Omental fat pad (tissue), 4 donors: Measurements from ENCODE around the gene TNNI3K. TPM values are rescaled to one million over a fixed set of nuclear protein-coding genes. Genes with fewer than 3 reads are reported as not detected.

Experiments
- ATAC-seq: fragments of 150-250 bp; one replicate; pipeline ENCODE4 v1.9.1; 2016; ENCODE audit warnings: mild to moderate bottlenecking, moderate library complexity; ENCODE audit not compliant: low FRiP score
- DNase-seq: peaks from one replicate; pipeline ENCODE4 v3.0.0-alpha.2; 2019; ENCODE audit warnings: low spot score
- total RNA-seq, 4 donors: library from RNA; depleted of rRNA; stranded (reverse); fragments of >200 nt; gene quantifications; one replicate each; pipeline ENCODE4 v1.1.0, GENCODE V29; 2016
- TF ChIP-seq, protein P1 (sequence below), 3 donors: fragments of 450-650 bp; IDR thresholded peaks; one replicate each; pipeline ENCODE4 v1.5.1; 2016 to 2017; ENCODE audit warnings: antibody characterized with exemption in 3 of 3, mild to moderate bottlenecking in 3 of 3, moderate library complexity in 2 of 3

TNNI3K gene
- total RNA-seq, 4 donors from 2014 or later = 1.4 to 3.6 TPM; not detected in 2

DNA sequence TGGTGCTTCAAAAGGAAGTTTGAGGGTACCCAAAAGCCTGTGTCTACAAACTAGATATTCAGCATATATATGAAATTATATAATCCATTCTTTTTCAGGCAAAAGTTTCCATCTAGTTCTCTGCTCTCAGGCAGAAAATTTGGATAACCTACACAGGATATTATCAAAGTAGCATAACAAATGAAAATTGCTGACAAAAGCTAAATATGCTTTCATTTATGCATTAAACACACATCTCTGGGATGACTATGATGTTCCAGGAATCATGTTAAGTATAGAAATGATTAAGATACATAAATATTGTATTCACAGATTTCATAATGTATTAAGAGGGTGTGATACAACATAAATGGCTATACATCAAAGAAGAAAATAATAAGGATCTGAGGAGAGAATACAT lies 184.4 kb downstream of the TNNI3K start:
- TF ChIP-seq, protein P1, sequence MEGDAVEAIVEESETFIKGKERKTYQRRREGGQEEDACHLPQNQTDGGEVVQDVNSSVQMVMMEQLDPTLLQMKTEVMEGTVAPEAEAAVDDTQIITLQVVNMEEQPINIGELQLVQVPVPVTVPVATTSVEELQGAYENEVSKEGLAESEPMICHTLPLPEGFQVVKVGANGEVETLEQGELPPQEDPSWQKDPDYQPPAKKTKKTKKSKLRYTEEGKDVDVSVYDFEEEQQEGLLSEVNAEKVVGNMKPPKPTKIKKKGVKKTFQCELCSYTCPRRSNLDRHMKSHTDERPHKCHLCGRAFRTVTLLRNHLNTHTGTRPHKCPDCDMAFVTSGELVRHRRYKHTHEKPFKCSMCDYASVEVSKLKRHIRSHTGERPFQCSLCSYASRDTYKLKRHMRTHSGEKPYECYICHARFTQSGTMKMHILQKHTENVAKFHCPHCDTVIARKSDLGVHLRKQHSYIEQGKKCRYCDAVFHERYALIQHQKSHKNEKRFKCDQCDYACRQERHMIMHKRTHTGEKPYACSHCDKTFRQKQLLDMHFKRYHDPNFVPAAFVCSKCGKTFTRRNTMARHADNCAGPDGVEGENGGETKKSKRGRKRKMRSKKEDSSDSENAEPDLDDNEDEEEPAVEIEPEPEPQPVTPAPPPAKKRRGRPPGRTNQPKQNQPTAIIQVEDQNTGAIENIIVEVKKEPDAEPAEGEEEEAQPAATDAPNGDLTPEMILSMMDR (IDR thresholded peaks at IDR 0.05) = no peak
- no peak for ATAC-seq

DNA sequence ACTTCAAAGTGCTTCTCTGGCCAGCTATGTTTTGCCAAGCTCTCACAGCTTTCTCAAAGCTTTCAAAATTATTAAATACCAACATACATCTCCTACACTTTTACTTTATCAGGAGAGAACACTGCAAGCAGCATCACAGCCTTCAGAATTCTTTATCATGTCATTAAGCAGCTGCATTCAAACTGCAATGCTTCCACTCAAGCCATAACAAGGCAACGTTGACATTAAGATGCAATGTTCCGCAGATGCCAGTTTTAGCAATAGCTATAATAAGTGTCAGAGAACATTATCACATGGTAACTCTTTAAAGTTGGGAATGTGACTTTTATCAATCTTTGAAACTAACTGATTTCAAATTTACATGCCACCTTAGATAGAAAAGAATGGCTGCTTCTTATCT lies 185.3 kb downstream of the TNNI3K start:
- no peak for DNase-seq
- TF ChIP-seq, protein P1 (IDR thresholded peaks at IDR 0.05) = no peak
- no peak for ATAC-seq

More for the DNA sequence above, 184.4 kb downstream of the TNNI3K start:
- no peak for DNase-seq

DNA sequence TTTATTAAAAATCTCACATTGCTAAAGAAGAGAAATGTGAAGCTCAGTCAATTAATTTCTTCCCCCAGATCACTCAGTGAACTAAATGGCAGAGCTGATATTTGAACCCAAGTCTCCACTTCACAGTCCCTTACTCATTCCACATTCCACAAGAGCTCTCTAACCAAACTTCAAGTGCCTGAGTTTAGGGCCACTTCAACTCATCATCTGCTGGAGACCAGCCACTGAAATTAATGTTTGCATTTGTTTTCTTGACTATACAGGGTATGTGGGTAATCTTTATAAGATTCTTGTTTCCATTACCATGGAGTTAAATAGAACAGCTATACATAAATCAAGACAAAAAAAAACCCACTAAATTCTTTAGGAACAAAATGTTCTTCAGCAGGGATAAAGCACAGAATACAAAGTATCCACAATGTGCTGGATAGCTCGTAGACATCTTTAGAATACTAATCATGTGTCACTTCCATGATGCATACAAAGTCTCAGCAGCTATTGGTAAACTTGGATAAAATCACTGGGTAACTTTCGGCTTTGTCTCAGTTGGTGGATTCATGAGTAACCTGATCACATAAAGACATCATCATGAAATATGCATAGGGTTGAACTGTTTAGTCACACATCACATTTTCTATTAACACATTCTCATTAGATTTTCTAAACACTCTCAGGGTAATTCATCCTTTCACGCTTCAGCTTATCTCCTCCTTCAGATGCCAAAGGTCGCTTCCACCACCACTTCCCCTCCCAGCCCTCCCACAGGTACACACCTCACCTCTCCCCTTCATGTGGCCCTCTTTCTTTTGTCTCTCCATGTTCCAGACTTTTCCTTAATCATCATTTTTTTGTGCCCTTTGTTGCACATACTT lies 187.5 kb downstream of the TNNI3K start:
- ATAC-seq (no peak), DNase-seq (no peak)
- TF ChIP-seq, protein P1 (IDR thresholded peaks at IDR 0.05) = no peak

DNA sequence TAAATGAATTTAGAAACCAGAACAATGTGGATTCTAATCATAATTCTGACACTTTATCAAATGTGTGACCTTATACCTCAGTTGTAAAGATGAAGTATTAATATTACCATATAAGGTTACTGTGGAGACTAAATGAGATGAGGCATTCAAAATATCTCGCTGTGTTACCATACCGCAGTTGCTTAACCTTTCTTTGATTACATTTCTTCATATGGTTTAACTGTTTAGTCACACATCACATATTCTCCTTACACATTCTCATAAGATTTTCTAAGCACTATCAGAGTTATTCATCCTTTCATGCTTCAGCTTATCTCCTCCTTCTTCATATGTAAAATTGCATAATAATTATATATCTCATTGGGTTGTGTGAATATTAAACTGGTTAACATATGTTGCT lies 188.3 kb downstream of the TNNI3K start:
- TF ChIP-seq, protein P1 (IDR thresholded peaks at IDR 0.05) = no peak
- no peak for ATAC-seq
- DNase-seq = no peak

DNA sequence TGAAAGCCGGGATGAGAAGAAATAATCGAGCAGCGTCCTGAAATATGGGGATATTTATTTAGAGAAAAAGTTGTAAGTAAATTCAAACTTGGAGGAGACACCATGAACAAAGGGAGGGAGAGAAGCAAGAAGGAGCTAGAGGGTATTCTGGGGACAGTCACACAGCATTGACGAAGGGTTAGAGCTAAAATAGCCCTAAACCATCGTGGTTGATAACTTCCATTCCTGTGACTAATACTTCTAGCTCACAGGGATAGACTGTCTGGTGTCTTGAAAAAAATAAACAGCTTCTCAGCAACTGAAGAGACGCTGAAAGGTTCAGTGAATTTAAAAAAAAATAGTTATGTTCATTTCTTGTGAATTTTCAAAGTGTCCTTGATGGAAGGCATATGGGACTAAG lies 190.5 kb downstream of the TNNI3K start:
- ATAC-seq (no peak), DNase-seq (no peak)
- TF ChIP-seq, protein P1 (IDR thresholded peaks at IDR 0.05) = no peak

DNA sequence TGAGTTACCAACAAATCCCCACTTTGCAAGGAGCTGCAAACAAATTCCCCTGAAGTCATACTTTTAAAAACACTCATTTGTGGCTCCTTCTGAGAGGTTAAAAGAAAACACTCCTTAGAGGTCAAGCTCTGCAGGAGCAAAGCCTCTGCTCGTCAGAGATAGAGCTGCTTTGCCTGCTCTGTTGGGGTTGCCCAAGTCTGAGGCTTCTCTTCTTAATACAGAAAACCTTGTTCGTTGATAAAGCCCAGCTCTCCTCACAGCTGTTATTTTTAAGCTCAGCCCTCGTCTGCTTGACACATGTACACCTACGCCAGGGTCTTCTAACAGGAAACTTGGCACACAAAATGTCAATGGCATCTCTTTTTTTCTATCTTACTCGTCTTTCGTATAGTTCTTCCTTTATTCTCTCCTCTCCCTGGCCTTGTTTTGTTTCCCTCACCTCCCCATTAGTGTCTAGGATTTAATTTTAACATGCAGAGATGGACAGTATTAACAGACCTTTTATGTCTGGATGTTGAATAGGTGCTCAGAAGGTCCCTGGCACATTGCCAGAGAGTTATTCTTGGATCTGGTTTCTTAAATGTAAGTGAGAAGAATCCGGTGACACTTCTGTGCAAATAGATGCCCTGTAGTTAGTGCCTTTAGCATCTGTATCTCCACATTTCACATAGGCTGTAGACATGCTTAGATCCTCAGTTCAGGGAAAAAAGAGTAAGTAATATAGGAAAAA lies 191.2 kb downstream of the TNNI3K start:
- TF ChIP-seq, protein P1 (IDR thresholded peaks at IDR 0.05) = no peak
- ATAC-seq = no peak
- DNase-seq = no peak
